Measurements from ENCODE around the gene FCMR.

FCMR gene

GRCh38 chr1:206898089-206898914, 23.4 kb downstream of the FCMR start:
- no peak overlapping the region for H3K4me2 ChIP-seq

GRCh38 chr1:206897175-206897574, 24.6 kb downstream of the FCMR start, which contains the start of gene IL24:
TSS of gene IL24 (plus strand) at chr1:206897443. CDS start at chr1:206897833, 390 bp downstream.
- no peaks in the 10 kb centered on the region; the same call in 1 of the 2 replicates for H3K27me3 ChIP-seq (ENCODE audit: insufficient read depth, low read depth)
- H4K20me1 ChIP-seq (ENCODE audit: insufficient read depth): no peaks in the 10 kb centered on the region
- no peak for TF ChIP-seq CTCF (conservative IDR thresholded peaks at IDR 0.05; ENCODE audit: low read depth, low read length)
- no peak within 1 kb of the TSS for H3K9ac ChIP-seq
- no peak within 1 kb of the TSS for H3K27ac ChIP-seq
- no peak within 1 kb of the TSS for H2AFZ ChIP-seq (ENCODE audit: low read depth)
- no peaks in the 10 kb centered on the region for H3K36me3 ChIP-seq (ENCODE audit: insufficient read depth)
- no peaks in the 10 kb centered on the region for H3K4me1 ChIP-seq (ENCODE audit: low read depth, poor library complexity, severe bottlenecking)
- no peak within 1 kb of the TSS for H3K4me3 ChIP-seq (IDR thresholded peaks at IDR 0.05; ENCODE audit: insufficient read depth, low read depth, low read length)
- H3K79me2 ChIP-seq (ENCODE audit: insufficient read depth, low read depth): no peaks in the 10 kb centered on the region
- H3K4me2 ChIP-seq: no peak within 1 kb of the TSS

More at GRCh38 chr1:206898089-206898914, 23.4 kb downstream of the FCMR start:
- Histone ChIP-seq H3K36me3 (ENCODE audit: insufficient read depth) (no peaks in the 10 kb centered on the region), H3K4me3 (IDR thresholded peaks at IDR 0.05; ENCODE audit: insufficient read depth, low read depth, low read length) (no peak overlapping the region), H3K4me1 (ENCODE audit: low read depth, poor library complexity, severe bottlenecking) (no peaks in the 10 kb centered on the region), H2AFZ (ENCODE audit: low read depth) (no peak overlapping the region), H3K27ac (no peak overlapping the region), H4K20me1 (ENCODE audit: insufficient read depth) (no peaks in the 10 kb centered on the region), H3K27me3 (ENCODE audit: insufficient read depth, low read depth) (no peaks in the 10 kb centered on the region; the same call in 1 of the 2 replicates), H3K79me2 (ENCODE audit: insufficient read depth, low read depth) (no peaks in the 10 kb centered on the region), H3K9ac (no peak overlapping the region)
- TF ChIP-seq CTCF (conservative IDR thresholded peaks at IDR 0.05; ENCODE audit: low read depth, low read length): no peak

- H3K27ac ChIP-seq: no peak overlapping the region
- no peaks in the 10 kb centered on the region for H3K79me2 ChIP-seq (ENCODE audit: insufficient read depth, low read depth)
- H3K27me3 ChIP-seq (ENCODE audit: insufficient read depth, low read depth): no peaks in the 10 kb centered on the region; the same call in 1 of the 2 replicates
- H3K4me1 ChIP-seq (ENCODE audit: low read depth, poor library complexity, severe bottlenecking): no peaks in the 10 kb centered on the region
- no peak overlapping the region for H3K4me3 ChIP-seq (IDR thresholded peaks at IDR 0.05; ENCODE audit: insufficient read depth, low read depth, low read length)
- H4K20me1 ChIP-seq (ENCODE audit: insufficient read depth): no peaks in the 10 kb centered on the region
- H3K36me3 ChIP-seq (ENCODE audit: insufficient read depth): no peaks in the 10 kb centered on the region
- H3K4me2 ChIP-seq: no peak overlapping the region
- H3K9ac ChIP-seq: no peak overlapping the region
- H2AFZ ChIP-seq (ENCODE audit: low read depth): no peak overlapping the region
- TF ChIP-seq CTCF (conservative IDR thresholded peaks at IDR 0.05; ENCODE audit: low read depth, low read length): no peak
Measured at GRCh38 chr1:206896261-206896660, 25.5 kb downstream of the FCMR start.

- no peaks in the 10 kb centered on the region for H3K36me3 ChIP-seq (ENCODE audit: insufficient read depth)
- TF ChIP-seq CTCF (conservative IDR thresholded peaks at IDR 0.05; ENCODE audit: low read depth, low read length): no peak
- H3K27ac ChIP-seq: no peak overlapping the region
- no peak overlapping the region for H2AFZ ChIP-seq (ENCODE audit: low read depth)
- no peaks in the 10 kb centered on the region for H3K79me2 ChIP-seq (ENCODE audit: insufficient read depth, low read depth)
- H3K4me3 ChIP-seq (IDR thresholded peaks at IDR 0.05; ENCODE audit: insufficient read depth, low read depth, low read length): no peak overlapping the region
- no peaks in the 10 kb centered on the region; the same call in 1 of the 2 replicates for H3K27me3 ChIP-seq (ENCODE audit: insufficient read depth, low read depth)
- H3K9ac ChIP-seq: no peak overlapping the region
- no peaks in the 10 kb centered on the region for H3K4me1 ChIP-seq (ENCODE audit: low read depth, poor library complexity, severe bottlenecking)
- no peak overlapping the region for H3K4me2 ChIP-seq
- no peaks in the 10 kb centered on the region for H4K20me1 ChIP-seq (ENCODE audit: insufficient read depth)
Measured at GRCh38 chr1:206895837-206896242, 25.9 kb downstream of the FCMR start.

Data from KMS-11 (cell line).